IPS-NIHi11 (cell line): Measurements from ENCODE around the gene SLC2A14.
"Not testable (repeated sequence)": the region's sequence is repeated elsewhere in the genome, so short reads cannot be mapped to it uniquely, and the experiment has no call there.

ENCODE experiments used
- DNase-seq: peaks from one replicate; pipeline ENCODE4 v3.0.0; 2012; ENCODE audit warnings: mixed read lengths, low spot score

The SLC2A14 gene

GRCh38 chr12:7869137-7869536 lies 3.6 kb downstream of the SLC2A14 start:
- DNase-seq, result no peak

DNA sequence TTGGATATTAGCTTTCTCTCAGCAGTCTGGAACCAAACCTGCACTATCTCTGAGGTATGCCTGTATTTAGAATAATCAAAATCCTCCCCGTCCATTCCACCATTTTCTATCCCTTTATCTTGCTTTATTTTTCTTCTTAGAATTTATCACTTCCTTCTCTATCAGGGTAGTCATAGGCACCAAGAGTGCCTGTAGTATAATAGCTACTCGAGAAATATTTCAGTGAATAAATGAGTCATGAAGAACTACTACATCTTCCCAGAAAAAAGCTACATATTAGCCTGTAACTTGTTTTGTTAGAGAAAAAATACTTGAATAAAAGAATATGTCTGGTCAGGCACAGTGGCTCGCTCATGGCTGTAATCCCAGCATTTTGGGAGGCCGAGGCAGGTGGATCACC lies 4.3 kb downstream of the SLC2A14 start:
- no peak for DNase-seq

- DNase-seq, result no peak
Measured at GRCh38 chr12:7864601-7865150, 8.0 kb downstream of the SLC2A14 start.

GRCh38 chr12:7862814-7863348 lies 9.8 kb downstream of the SLC2A14 start:
- not testable (repeated sequence) for DNase-seq

GRCh38 chr12:7862301-7862700 lies 10.4 kb downstream of the SLC2A14 start:
- DNase-seq, result not testable (repeated sequence)

- DNase-seq, result no peak
Measured at GRCh38 chr12:7859552-7859951, 13.2 kb downstream of the SLC2A14 start.

GRCh38 chr12:7857971-7858370 lies 14.7 kb downstream of the SLC2A14 start:
- no peak for DNase-seq

- DNase-seq, result no peak
Measured at GRCh38 chr12:7856516-7856915, 16.2 kb downstream of the SLC2A14 start.

GRCh38 chr12:7853557-7853956 lies 19.2 kb downstream of the SLC2A14 start:
- no peak for DNase-seq

GRCh38 chr12:7851622-7852081 lies 21.1 kb downstream of the SLC2A14 start:
- DNase-seq, result not testable (repeated sequence)

- DNase-seq, result not testable (repeated sequence)
Measured at GRCh38 chr12:7850099-7850498, 22.6 kb downstream of the SLC2A14 start.

DNA sequence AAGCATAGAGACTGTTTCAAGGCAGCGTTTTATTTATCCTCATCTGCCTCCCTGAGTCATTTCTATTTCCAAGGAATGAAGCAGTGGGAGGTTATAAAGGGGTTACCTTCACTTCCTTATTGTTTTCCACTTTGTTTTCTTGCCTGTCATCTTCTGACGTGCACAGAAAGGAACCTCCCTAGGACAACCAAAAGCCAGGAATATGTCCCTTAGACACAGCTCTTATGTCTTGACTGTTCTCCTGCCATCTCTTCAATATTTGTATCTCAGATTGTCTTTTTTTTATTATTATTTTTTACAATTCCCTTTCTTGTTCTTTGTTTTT lies 24.7 kb downstream of the SLC2A14 start:
- DNase-seq, result not testable (repeated sequence)

GRCh38 chr12:7847226-7848097 lies 25.3 kb downstream of the SLC2A14 start:
- DNase-seq, result not testable (repeated sequence)

DNA sequence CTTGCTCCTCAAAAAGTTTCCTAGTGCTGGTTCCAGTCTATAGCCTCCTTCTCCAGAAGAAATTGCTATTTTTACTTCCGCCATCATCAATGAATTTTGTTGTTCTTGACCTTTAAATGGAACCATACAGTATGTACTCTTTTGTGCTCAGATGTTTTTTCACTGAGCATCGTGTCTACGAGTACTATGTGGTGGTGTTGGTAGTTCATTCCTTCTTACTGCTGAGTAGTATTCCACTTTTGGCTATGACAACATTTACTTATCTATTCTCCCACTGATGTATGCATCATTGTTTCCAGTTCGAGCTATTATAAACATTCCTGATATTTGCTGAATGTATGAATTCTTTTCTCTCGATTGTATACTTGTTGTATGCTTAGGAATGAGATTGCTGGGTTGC lies 28.6 kb downstream of the SLC2A14 start:
- DNase-seq, result no peak

GRCh38 chr12:7843583-7843982 lies 29.1 kb downstream of the SLC2A14 start:
- not testable (repeated sequence) for DNase-seq

GRCh38 chr12:7843149-7843548 lies 29.6 kb downstream of the SLC2A14 start:
- DNase-seq, result not testable (repeated sequence)

GRCh38 chr12:7842444-7842843 lies 30.3 kb downstream of the SLC2A14 start:
- not testable (repeated sequence) for DNase-seq

DNA sequence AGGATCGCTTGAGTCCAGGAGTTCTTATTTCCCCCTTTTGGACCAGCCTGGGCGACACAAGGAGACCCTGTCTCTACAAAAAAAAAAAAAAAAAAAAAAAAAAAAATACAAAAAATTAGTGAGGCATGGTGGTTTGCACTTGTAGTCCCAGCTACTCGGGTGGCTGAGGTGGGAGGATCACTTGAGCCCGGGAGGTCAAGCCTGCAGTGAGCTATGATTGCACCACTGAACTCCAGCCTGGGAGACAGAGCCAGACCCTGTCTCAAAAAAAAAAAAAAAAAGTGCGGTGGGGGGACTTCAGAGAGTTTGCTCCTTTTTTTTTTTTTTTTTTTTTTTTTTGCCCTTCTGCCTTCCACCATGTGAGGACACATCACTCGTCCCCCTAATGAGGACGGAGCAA lies 32.9 kb downstream of the SLC2A14 start:
- not testable (repeated sequence) for DNase-seq

- DNase-seq, result not testable (repeated sequence)
Measured at GRCh38 chr12:7839226-7839625, 33.5 kb downstream of the SLC2A14 start.

- no peak for DNase-seq
Measured at GRCh38 chr12:7837366-7837765, 35.3 kb downstream of the SLC2A14 start.

DNA sequence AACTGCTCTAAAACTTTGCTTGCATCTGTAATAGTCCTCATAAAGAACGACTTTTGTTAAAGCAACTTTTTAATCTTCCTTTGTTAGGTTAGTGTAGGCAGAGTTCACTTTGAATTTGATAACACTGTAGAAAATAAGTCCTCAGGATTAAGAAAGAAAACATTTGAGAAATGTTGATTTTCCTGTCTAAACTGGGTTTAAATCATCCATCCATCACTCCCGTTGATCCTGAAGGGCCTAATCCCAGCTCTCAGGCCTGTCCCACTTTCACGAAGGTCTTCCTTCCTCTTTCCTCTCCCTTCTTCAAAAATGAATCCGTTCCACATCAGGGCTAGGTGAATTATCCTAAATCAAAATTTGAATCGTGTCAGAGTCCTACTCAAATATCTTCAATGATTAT lies 36.9 kb downstream of the SLC2A14 start:
- no peak for DNase-seq

DNA sequence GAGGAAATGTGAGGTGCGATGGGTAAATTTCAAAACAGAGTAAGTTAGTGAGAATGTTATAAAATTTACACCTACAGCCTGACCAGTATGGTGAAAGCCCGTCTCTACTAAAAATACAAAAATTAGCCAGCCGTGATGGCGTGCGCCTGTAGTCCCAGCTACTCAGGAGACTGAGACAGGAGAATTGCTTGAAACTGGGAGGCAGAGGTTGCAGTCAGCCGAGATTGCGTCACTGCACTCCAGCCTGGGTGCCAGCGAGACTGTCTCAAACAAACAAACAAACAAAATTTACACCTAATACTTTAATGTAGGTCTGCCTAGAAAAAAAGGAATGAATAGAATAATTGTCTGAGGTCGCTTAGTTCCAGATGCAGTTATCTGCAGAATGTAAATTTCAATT lies 37.6 kb downstream of the SLC2A14 start:
- DNase-seq, result no peak

DNA sequence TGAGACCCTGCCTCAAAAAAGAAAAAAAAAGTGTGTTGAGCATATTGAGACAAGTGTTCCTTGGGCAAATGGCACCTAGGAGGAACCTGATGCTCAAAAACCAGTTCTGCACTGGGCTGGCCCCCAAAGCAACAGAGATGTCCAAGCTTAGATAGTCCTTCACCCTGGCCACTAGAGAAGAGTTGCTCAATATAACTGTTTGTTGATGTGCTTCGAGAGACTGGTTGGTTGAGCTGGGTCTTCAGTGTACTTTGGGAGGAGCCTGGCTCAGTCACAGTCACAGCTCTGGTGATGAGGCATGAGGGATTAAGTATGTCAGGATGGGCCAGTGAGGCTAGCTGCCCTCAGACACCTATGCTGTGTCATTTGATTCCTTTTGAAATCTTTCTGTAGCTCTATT lies 38.0 kb downstream of the SLC2A14 start:
- DNase-seq, result no peak
